OCI-LY3 (cell line): ENCODE results near the gene QKI.

Source experiments
- H2AFZ ChIP-seq: fragments of 200-600, 300-600 bp; shearing (Covaris generic); 2 replicates; pipeline ENCODE4 v1.6.0; 2014; ENCODE audit warnings: antibody characterized with exemption, low read depth, low read length
- H3K27ac ChIP-seq: fragments of 200-600, 300-600 bp; sonication (generic); 2 replicates; pipeline ENCODE4 v1.5.1; 2014; ENCODE audit warnings: mild to moderate bottlenecking, low read length, moderate library complexity, mixed read lengths
- H3K27me3 ChIP-seq: fragments of 200-600, 300-600 bp; sonication (generic); 2 replicates; pipeline ENCODE4 v1.6.1; 2014; ENCODE audit warnings: low read depth, low read length, mixed read lengths
- H3K36me3 ChIP-seq: fragments of 200-600, 300-600 bp; sonication (generic); replicated peaks from 2 replicates; pipeline ENCODE3; 2014; ENCODE audit warnings: low read depth, low read length, mixed read lengths
- H3K4me1 ChIP-seq: fragments of 300-600, 200-600 bp; sonication (generic); 2 replicates; pipeline ENCODE4 v1.6.1; 2014; ENCODE audit warnings: low read length, mixed read lengths
- H3K4me2 ChIP-seq: fragments of 200-600, 300-600 bp; sonication (generic); 2 replicates; pipeline ENCODE4 v1.6.1; 2014; ENCODE audit warnings: low read length, mixed read lengths
- H3K4me3 ChIP-seq: fragments of 300-600, 200-600 bp; sonication (generic); 2 replicates; pipeline ENCODE4 v1.5.1; 2014; ENCODE audit warnings: antibody characterized with exemption, mild to moderate bottlenecking, low read length, moderate library complexity
- H3K79me2 ChIP-seq: fragments of 300-600, 200-600 bp; shearing (Covaris generic); 2 replicates; pipeline ENCODE4 v1.6.1; 2014; ENCODE audit warnings: mild to moderate bottlenecking, low read length, mixed read lengths
- H3K9ac ChIP-seq: fragments of 300-600, 200-600 bp; shearing (Covaris generic); 2 replicates; pipeline ENCODE4 v1.6.0; 2014; ENCODE audit warnings: mild to moderate bottlenecking, low read length, moderate library complexity
- H3K9me3 ChIP-seq: fragments of 200-600, 300-600 bp; shearing (Covaris generic); 2 replicates; pipeline ENCODE4 v1.6.1; 2014; ENCODE audit warnings: low read length, mixed read lengths; ENCODE audit not compliant: insufficient read depth
- H4K20me1 ChIP-seq: fragments of 200-600, 300-600 bp; sonication (generic); 2 replicates; pipeline ENCODE4 v1.6.1; 2016; ENCODE audit warnings: low read length, mixed read lengths; ENCODE audit not compliant: insufficient read depth
- EZH2phosphoT487 ChIP-seq: fragments of 200-600 bp; shearing (Covaris generic); IDR thresholded peaks from 2 replicates; pipeline ENCODE4 v1.6.1; 2018; ENCODE audit warnings: antibody characterized with exemption, mixed run types, low read depth
- TF ChIP-seq, protein P1 (sequence below): fragments of 200-600, 300-600 bp; sonication (generic); IDR thresholded peaks from 2 replicates; pipeline ENCODE4 v1.5.1; 2014; ENCODE audit warnings: antibody characterized with exemption, low read length, low read depth

QKI gene

DNA sequence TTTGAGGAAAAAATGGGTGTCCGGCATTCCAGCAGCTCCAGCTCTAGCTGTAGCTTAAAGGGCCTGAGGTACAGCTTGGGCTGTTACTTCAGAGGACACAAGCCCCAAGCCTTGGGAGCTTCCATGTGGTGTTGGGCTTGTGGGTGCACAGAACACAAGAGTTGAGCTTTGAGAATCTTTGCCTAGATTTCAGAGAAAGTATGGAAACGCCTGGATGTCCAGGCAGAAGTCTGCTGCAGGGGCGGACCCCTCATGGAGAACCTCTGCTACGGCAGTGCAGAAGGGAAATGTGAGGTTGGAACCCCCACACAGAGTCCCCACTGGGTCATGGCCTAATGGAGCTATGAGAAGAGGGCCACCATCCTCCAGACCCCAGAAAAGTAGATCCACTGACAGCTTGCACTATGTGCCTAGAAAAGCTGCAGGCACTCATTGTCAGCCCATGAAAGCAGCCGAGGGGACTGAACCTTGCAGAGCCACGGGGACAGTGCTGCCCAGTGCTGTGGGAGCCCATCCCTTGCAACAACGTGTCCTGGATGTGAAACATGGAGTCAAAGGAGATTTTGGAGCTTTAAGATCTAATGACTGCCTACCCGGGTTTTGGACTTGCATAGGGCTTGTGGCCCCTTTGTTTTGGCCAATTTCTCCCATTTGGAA is 90.6 kb downstream of the QKI start:
- no peak overlapping the region for H3K9ac ChIP-seq
- H4K20me1 ChIP-seq = peaks cover 28% of the 10 kb centered on the region
- H3K27ac ChIP-seq = no peak overlapping the region
- peaks cover 86% of the 10 kb centered on the region for H3K79me2 ChIP-seq
- H3K9me3 ChIP-seq = peaks cover 24% of the 10 kb centered on the region
- no peak overlapping the region for H3K4me3 ChIP-seq
- peaks cover 32% of the 10 kb centered on the region for H3K36me3 ChIP-seq
- no peaks in the 10 kb centered on the region for H3K27me3 ChIP-seq
- no peaks in the 10 kb centered on the region for H3K4me1 ChIP-seq
- TF ChIP-seq, protein P1, sequence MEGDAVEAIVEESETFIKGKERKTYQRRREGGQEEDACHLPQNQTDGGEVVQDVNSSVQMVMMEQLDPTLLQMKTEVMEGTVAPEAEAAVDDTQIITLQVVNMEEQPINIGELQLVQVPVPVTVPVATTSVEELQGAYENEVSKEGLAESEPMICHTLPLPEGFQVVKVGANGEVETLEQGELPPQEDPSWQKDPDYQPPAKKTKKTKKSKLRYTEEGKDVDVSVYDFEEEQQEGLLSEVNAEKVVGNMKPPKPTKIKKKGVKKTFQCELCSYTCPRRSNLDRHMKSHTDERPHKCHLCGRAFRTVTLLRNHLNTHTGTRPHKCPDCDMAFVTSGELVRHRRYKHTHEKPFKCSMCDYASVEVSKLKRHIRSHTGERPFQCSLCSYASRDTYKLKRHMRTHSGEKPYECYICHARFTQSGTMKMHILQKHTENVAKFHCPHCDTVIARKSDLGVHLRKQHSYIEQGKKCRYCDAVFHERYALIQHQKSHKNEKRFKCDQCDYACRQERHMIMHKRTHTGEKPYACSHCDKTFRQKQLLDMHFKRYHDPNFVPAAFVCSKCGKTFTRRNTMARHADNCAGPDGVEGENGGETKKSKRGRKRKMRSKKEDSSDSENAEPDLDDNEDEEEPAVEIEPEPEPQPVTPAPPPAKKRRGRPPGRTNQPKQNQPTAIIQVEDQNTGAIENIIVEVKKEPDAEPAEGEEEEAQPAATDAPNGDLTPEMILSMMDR = no peak
- no peak for TF ChIP-seq EZH2phosphoT487
- H2AFZ ChIP-seq = no peak overlapping the region
- H3K4me2 ChIP-seq = no peak overlapping the region

DNA sequence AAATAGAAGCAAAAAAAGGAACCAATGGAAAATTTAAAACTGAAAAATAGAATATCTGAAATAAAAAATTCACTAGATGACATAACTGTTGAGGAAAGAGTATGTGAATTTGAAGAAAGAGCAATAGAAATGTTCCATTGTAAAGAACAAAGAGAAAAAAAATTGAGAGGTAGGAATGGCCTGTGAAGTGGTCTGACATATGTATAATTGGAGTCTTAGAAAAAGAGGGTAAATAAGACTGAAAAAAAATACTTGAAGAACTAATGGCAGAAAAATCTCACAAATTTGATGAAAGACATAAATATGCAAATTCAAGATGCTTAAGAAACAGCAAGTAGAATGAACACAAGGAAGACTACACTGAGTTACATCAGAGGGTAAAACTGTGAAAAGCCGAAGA is 93.4 kb downstream of the QKI start:
- Histone ChIP-seq H3K36me3 (peaks cover 32% of the 10 kb centered on the region), H3K27me3 (no peaks in the 10 kb centered on the region), H3K4me1 (no peaks in the 10 kb centered on the region), H3K9me3 (peaks cover 24% of the 10 kb centered on the region), H2AFZ (no peak overlapping the region), H3K79me2 (peaks cover 70% of the 10 kb centered on the region), H3K4me2 (no peak overlapping the region), H3K4me3 (no peak overlapping the region), H3K9ac (no peak overlapping the region), H4K20me1 (peaks cover 23% of the 10 kb centered on the region), H3K27ac (no peak overlapping the region)
- TF ChIP-seq EZH2phosphoT487 = no peak

DNA sequence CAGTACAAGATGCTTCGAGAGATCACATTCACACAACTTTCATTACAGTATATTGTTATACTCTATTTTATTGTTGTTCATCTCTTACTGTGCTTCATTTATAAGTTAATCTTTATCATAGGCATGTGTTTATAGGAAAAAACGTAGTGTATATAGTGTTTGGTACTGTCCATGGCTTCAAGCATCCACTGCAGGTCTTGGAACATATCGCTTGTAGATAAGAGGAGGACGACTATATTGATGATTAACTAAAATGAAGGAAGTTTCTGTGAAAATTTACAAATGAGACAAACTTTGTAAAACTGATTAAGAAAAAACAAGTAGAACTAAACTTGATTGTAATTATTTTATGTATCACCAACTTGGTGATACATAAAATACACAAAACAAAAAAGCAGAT is 98.5 kb downstream of the QKI start:
- Histone ChIP-seq H3K79me2 (peaks cover 63% of the 10 kb centered on the region), H3K9me3 (0 out of 2 replicates have a peak, but pooled peaks cover 2% of the 10 kb centered on the region), H3K4me3 (no peak overlapping the region), H3K36me3 (peaks cover 2% of the 10 kb centered on the region), H3K4me1 (peaks cover 2% of the 10 kb centered on the region), H3K9ac (no peak overlapping the region), H4K20me1 (peaks cover 39% of the 10 kb centered on the region), H3K4me2 (no peak overlapping the region), H2AFZ (no peak overlapping the region), H3K27ac (no peak overlapping the region), H3K27me3 (no peaks in the 10 kb centered on the region)
- no peak for TF ChIP-seq EZH2phosphoT487
- TF ChIP-seq, protein P1 = no peak

DNA sequence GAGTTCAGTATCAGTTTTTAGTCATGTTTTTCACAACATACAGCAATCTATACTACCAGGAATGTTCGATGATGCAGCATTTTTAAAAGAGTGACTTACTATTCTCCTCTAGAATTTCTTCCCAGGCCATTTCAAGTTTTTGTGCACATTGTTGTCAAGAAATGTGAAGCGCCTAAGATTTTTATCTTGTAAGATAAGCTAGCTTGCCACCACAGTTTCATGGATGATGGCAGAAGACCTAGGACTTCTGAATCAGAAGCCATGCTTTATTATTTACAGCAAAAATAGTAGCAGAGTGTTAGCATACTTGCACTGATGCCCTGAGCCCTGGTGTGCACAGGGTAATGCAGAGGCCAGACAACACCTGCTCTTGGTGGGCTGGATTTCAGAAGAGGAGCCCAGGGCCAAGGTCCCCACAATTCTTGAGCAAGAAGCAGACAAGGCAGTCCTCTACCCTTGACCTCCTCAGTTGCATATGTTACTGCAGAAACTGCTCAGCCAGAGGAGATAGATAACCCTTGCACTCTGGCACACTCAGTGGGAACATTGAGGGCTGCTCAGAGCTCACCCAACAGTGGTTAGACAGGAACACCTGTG is 99.2 kb downstream of the QKI start:
- Histone ChIP-seq H2AFZ (no peak overlapping the region), H3K9me3 (no peaks in the 10 kb centered on the region), H3K27ac (no peak overlapping the region), H3K9ac (no peak overlapping the region), H3K27me3 (no peaks in the 10 kb centered on the region), H3K4me2 (no peak overlapping the region), H3K79me2 (peaks cover 66% of the 10 kb centered on the region), H4K20me1 (peaks cover 45% of the 10 kb centered on the region), H3K4me1 (peaks cover 7% of the 10 kb centered on the region), H3K36me3 (no peaks in the 10 kb centered on the region), H3K4me3 (no peak overlapping the region)
- TF ChIP-seq, protein P1 = no peak
- TF ChIP-seq EZH2phosphoT487 = no peak
